MCF 10A (cell line): Measurements from ENCODE around the gene ABTB1. TPM values are rescaled to one million over a fixed set of nuclear protein-coding genes. Genes with fewer than 3 reads are reported as not detected.
A peak's percentile ranks its signal among the peaks of the same experiment; 100 is the strongest.

Experiments
- BruUV-seq: library from RNA; stranded (reverse); fragments of 400-500 nt; replicated peaks from 2 replicates; lab custom pipeline; 2021; lab: Mats Ljungman, UMichigan
- CTCF ChIA-PET: fragments of 300-600 bp; sonication (Branson Sonifier 250); formaldehyde crosslinking; extraction: SDS; loops from one replicate; lab custom pipeline; 2021; ENCODE audit warnings: antibody characterized with exemption, inconsistent platforms; lab: Yijun Ruan, JAX
- POLR2A ChIA-PET: fragments of 300-600, 350-650 bp; sonication (Branson Sonifier 250); formaldehyde crosslinking; extraction: SDS; loops from one replicate; lab custom pipeline; 2020; ENCODE audit warnings: antibody characterized with exemption, inconsistent platforms; lab: Yijun Ruan, JAX
- DNase-seq: peaks from one replicate; pipeline ENCODE4 v3.0.0-alpha.2; 2018; ENCODE audit not compliant: unreplicated experiment
- H3K27ac Mint-ChIP-seq: one replicate; pipeline ENCODE4 v1.8.0; 2022; ENCODE audit warnings: mild to moderate bottlenecking, low read depth, mixed read lengths; ENCODE audit not compliant: unreplicated experiment
- H3K27me3 Mint-ChIP-seq: one replicate; pipeline ENCODE4 v1.8.0; 2022; ENCODE audit warnings: mixed read lengths; ENCODE audit not compliant: insufficient read depth, unreplicated experiment
- H3K36me3 Mint-ChIP-seq: one replicate; pipeline ENCODE4 v1.8.0; 2022; ENCODE audit warnings: mild to moderate bottlenecking, moderate library complexity, mixed read lengths; ENCODE audit not compliant: insufficient read depth, unreplicated experiment
- H3K4me1 Mint-ChIP-seq: one replicate; pipeline ENCODE4 v1.8.0; 2022; ENCODE audit warnings: mixed read lengths; ENCODE audit not compliant: insufficient read depth, unreplicated experiment
- H3K4me3 Mint-ChIP-seq: one replicate; pipeline ENCODE4 v1.8.0; 2022; ENCODE audit warnings: mild to moderate bottlenecking, moderate library complexity, mixed read lengths; ENCODE audit not compliant: unreplicated experiment
- H3K9me3 Mint-ChIP-seq: one replicate; pipeline ENCODE4 v1.8.0; 2022; ENCODE audit warnings: mixed read lengths; ENCODE audit not compliant: unreplicated experiment
- CTCF ChIP-seq: fragments of 200-600 bp; IDR thresholded peaks from one replicate; pipeline ENCODE4 v1.8.0; 2022; ENCODE audit warnings: antibody characterized with exemption, mild to moderate bottlenecking; ENCODE audit not compliant: unreplicated experiment
- intact Hi-C: fragments of 100-400 bp; cut with micrococcal nuclease; formaldehyde crosslinking; loops from 2 replicates; pipeline ENCODE4 v1.14.1; 2022
- total RNA-seq: library from RNA; stranded (reverse); gene quantifications from 2 replicates; pipeline ENCODE4 v1.2.3, GENCODE V29; 2022

The ABTB1 gene
- total RNA-seq, 1 experiment from 2014 or later = 9.7 TPM

- no TSS peak for BruUV-seq
- no peaks in the 10 kb centered on the region for H3K9me3 Mint-ChIP-seq
- peaks cover 7% of the 10 kb centered on the region for H3K36me3 Mint-ChIP-seq
- peak; percentile 56 for DNase-seq
- intact Hi-C loops = no loop called here
- peaks cover 11% of the 10 kb centered on the region for H3K4me1 Mint-ChIP-seq
- H3K27ac Mint-ChIP-seq = peak overlapping the region; percentile 35
- CTCF ChIA-PET = interaction anchor here (0.7 to 1.9 kb wide), 4 partner anchors 12 to 64 kb away, joined by 3 to 6 read pairs (median 4); no protein-coding TSS in a partner anchor
- POLR2A ChIA-PET = interaction anchor here (0.5 to 2.5 kb wide), 7 partner anchors 10 to 362 kb away, joined by 3 to 11 read pairs (median 3); partner anchors contain the start of genes PODXL2 and TPRA1
- TF ChIP-seq CTCF = no peak
- no peaks in the 10 kb centered on the region for H3K27me3 Mint-ChIP-seq
- no peak overlapping the region for H3K4me3 Mint-ChIP-seq
Observed at GRCh38 chr3:127639173-127640041, 33.3 kb upstream of the ABTB1 start.

- H3K27ac Mint-ChIP-seq = peak overlapping the region; percentile 35
- CTCF ChIA-PET = interaction anchor here (0.7 to 1.9 kb wide), 3 partner anchors 11 to 65 kb away, joined by 4 to 6 read pairs (median 5); no protein-coding TSS in a partner anchor
- intact Hi-C loops = no loop called here
- H3K4me3 Mint-ChIP-seq = no peak overlapping the region
- BruUV-seq = no TSS peak
- H3K9me3 Mint-ChIP-seq = no peaks in the 10 kb centered on the region
- no peak for TF ChIP-seq CTCF
- DNase-seq = no peak
- no peaks in the 10 kb centered on the region for H3K27me3 Mint-ChIP-seq
- peaks cover 11% of the 10 kb centered on the region for H3K4me1 Mint-ChIP-seq
- POLR2A ChIA-PET = interaction anchor here (0.5 to 2.5 kb wide), 7 partner anchors 11 to 362 kb away, joined by 3 to 11 read pairs (median 3); partner anchors contain the start of genes PODXL2 and TPRA1
- peaks cover 7% of the 10 kb centered on the region for H3K36me3 Mint-ChIP-seq
Observed at GRCh38 chr3:127640042-127640355, 32.8 kb upstream of the ABTB1 start.

- H3K9me3 Mint-ChIP-seq = no peaks in the 10 kb centered on the region
- H3K27me3 Mint-ChIP-seq = no peaks in the 10 kb centered on the region
- H3K36me3 Mint-ChIP-seq = peaks cover 7% of the 10 kb centered on the region
- CTCF ChIA-PET = interaction anchor here (0.6 to 1.1 kb wide), 3 partner anchors 11 to 964 kb away, joined by 3 read pairs; no protein-coding TSS in a partner anchor
- H3K4me3 Mint-ChIP-seq = no peak overlapping the region
- intact Hi-C loops = no loop called here
- POLR2A ChIA-PET = interaction anchor here (1.5 kb wide), 1 partner anchor 28 kb away, joined by 3 read pairs; the partner anchor contains the start of gene ABTB1
- no peak for TF ChIP-seq CTCF
- BruUV-seq = no TSS peak
- no peak overlapping the region for H3K27ac Mint-ChIP-seq
- H3K4me1 Mint-ChIP-seq = peaks cover 3% of the 10 kb centered on the region
- no peak for DNase-seq
Observed at GRCh38 chr3:127644641-127645370, 27.9 kb upstream of the ABTB1 start.
